Stomach (tissue), 4 donors: ENCODE results near the gene B4GALNT3.

Experiments used
- POLR2A ChIP-seq, 4 donors: fragments of 450-650 bp; IDR thresholded peaks; one replicate each; pipeline ENCODE4 v1.6.1; 2016; ENCODE audit warnings: antibody characterized with exemption in 4 of 4, control low read depth in 2 of 4, mild to moderate bottlenecking in 1 of 4, moderate library complexity in 1 of 4
- POLR2AphosphoS5 ChIP-seq, 3 donors: sonication (generic); formaldehyde crosslinking; IDR thresholded peaks; one replicate each; pipeline ENCODE4 v1.6.1; 2016; ENCODE audit warnings: antibody characterized with exemption in 3 of 3
- TF ChIP-seq, protein P1 (sequence below), 7 experiments: fragments of 450-650 bp in 4 of 7; fragments of 200-600 bp in 3 of 7; sonication (generic) in 3 of 7; IDR thresholded peaks; one replicate each; pipeline ENCODE4 v1.5.1; 2016 to 2019; ENCODE audit warnings: antibody characterized with exemption in 7 of 7, control low read depth in 2 of 7, mild to moderate bottlenecking in 1 of 7

DNA sequence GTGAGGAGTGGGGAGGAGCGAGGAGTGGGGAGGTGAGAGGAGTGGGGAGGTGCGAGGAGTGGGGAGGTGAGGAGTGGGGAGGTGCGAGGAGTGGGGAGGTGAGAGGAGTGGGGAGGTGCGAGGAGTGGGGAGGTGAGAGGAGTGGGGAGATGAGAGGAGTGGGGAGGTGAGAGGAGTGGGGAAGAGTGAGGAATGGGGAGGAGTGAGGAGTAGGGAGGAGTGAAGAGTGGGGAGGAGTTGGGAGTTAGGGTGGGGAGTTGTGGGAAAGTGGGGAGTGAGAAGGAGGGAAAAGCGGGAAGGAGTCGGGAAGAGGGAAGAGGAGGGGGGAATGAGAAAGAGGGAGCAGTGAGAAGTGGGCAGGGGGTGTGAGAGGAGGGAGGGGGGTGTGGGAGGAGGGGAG is 86.1 kb downstream of the B4GALNT3 start:
- TF ChIP-seq, protein P1, sequence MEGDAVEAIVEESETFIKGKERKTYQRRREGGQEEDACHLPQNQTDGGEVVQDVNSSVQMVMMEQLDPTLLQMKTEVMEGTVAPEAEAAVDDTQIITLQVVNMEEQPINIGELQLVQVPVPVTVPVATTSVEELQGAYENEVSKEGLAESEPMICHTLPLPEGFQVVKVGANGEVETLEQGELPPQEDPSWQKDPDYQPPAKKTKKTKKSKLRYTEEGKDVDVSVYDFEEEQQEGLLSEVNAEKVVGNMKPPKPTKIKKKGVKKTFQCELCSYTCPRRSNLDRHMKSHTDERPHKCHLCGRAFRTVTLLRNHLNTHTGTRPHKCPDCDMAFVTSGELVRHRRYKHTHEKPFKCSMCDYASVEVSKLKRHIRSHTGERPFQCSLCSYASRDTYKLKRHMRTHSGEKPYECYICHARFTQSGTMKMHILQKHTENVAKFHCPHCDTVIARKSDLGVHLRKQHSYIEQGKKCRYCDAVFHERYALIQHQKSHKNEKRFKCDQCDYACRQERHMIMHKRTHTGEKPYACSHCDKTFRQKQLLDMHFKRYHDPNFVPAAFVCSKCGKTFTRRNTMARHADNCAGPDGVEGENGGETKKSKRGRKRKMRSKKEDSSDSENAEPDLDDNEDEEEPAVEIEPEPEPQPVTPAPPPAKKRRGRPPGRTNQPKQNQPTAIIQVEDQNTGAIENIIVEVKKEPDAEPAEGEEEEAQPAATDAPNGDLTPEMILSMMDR (IDR thresholded peaks at IDR 0.05), result no peak
- TF ChIP-seq POLR2AphosphoS5 (IDR thresholded peaks at IDR 0.05) (no peak), POLR2A (IDR thresholded peaks at IDR 0.05) (no peak)
